Left lung (tissue), 10 donors: Measurements from ENCODE around the gene ARL13B. TPM values are rescaled to one million over a fixed set of nuclear protein-coding genes. Genes with fewer than 3 reads are reported as not detected.
"Not testable (repeated sequence)": the region's sequence is repeated elsewhere in the genome, so short reads cannot be mapped to it uniquely, and the experiment has no call there.

Experiments
- ATAC-seq: fragments of 200-7000 bp; cut with Tn5 transposase; one replicate; pipeline ENCODE4 v1.9.1; 2020; ENCODE audit warnings: moderate library complexity
- DNase-seq, 4 donors: peaks; one replicate each; pipeline ENCODE4 v3.0.0-alpha.2; 2013 to 2020
- H3K27ac ChIP-seq, 2 donors: fragments of 200-600 bp; sonication (generic) in 1 of 2; one replicate each; pipeline versions ENCODE4 v1.5.0 to v1.8.0; 2020 to 2021
- H3K27me3 ChIP-seq, 2 donors: fragments of 200-600 bp; sonication (generic) in 1 of 2; one replicate each; pipeline versions ENCODE4 v1.5.0 to v1.8.0; 2020 to 2021
- H3K36me3 ChIP-seq, 2 donors: fragments of 200-600 bp; sonication (generic) in 1 of 2; one replicate each; pipeline versions ENCODE4 v1.5.0 to v1.8.0; 2020 to 2021
- H3K4me1 ChIP-seq, 2 donors: fragments of 200-600 bp; one replicate each; pipeline ENCODE4 v1.8.0; 2021
- H3K4me3 ChIP-seq, 2 donors: fragments of 200-600 bp; sonication (generic) in 1 of 2; one replicate each; pipeline versions ENCODE4 v1.5.0 to v1.8.0; 2020 to 2021; ENCODE audit warnings: mild to moderate bottlenecking in 1 of 2
- H3K9me3 ChIP-seq, 2 donors: fragments of 200-600 bp; sonication (generic) in 1 of 2; one replicate each; pipeline versions ENCODE4 v1.5.0 to v1.8.0; 2020 to 2021
- CTCF ChIP-seq, 2 donors: fragments of 200-600 bp; sonication (generic) in 1 of 2; IDR thresholded peaks; one replicate each; pipeline versions ENCODE4 v1.5.0 to v1.8.0; 2021; ENCODE audit warnings: antibody characterized with exemption in 2 of 2
- intact Hi-C, 2 donors: fragments of 100-400 bp; cut with DNase I; formaldehyde crosslinking; loops; one replicate each; pipeline versions ENCODE4 v1.11.2 to v1.14.2; 2022
- polyA plus RNA-seq, 6 donors: library from polyadenylated mRNA; unstranded; fragments of 120-200 nt; gene quantifications; one replicate each; pipeline ENCODE4 v1.2.1, GENCODE V29; 2013; ENCODE audit not compliant: insufficient read length in 6 of 6
- total RNA-seq, 2 donors: library from RNA; stranded (reverse); fragmentation: NEBNext Ultra II Directional; extraction: Animal tissue kit (Norgen Biotek cat#: 25700); gene quantifications; one replicate each; pipeline ENCODE4 v1.2.1, GENCODE V29; 2021
- donor health status: DM: no; HTN: yes; CAD: no.
- donor health status: DM: no; HTN: no; CAD: no.

The ARL13B gene
- total and polyA plus RNA-seq, 8 donors = 13.9 to 25.2 (median 16.5) TPM

- TF ChIP-seq CTCF (IDR thresholded peaks at IDR 0.05) = no peak
- H3K27ac ChIP-seq = no peak overlapping the region
- no peaks in the 10 kb centered on the region for H3K4me1 ChIP-seq
Observed at GRCh38 chr3:94024385-94024784, 44.4 kb downstream of the ARL13B start.

GRCh38 chr3:94026623-94027022, 46.7 kb downstream of the ARL13B start:
- DNase-seq (no peak), ATAC-seq (no peak)
- no peaks in the 10 kb centered on the region for H3K4me1 ChIP-seq
- peak overlapping the region in 1 of 2 donors; percentile 26 for H3K4me3 ChIP-seq
- TF ChIP-seq CTCF (IDR thresholded peaks at IDR 0.05) = no peak
- H3K27me3 ChIP-seq = no peaks in the 10 kb centered on the region
- H3K9me3 ChIP-seq = no peaks in the 10 kb centered on the region
- peak overlapping the region in 1 of 2 donors; percentile 29 for H3K27ac ChIP-seq
- intact Hi-C loops = no loop called here
- H3K36me3 ChIP-seq = no peaks in the 10 kb centered on the region

More at GRCh38 chr3:94024385-94024784, 44.4 kb downstream of the ARL13B start:
- no peak for DNase-seq
- H3K27me3 ChIP-seq = no peaks in the 10 kb centered on the region
- no peaks in the 10 kb centered on the region for H3K9me3 ChIP-seq
- H3K36me3 ChIP-seq = no peaks in the 10 kb centered on the region
- intact Hi-C loops = no loop called here
- no peak overlapping the region for H3K4me3 ChIP-seq
- no peak for ATAC-seq

GRCh38 chr3:94028093-94028837, 48.3 kb downstream of the ARL13B start, which contains the start of gene STX19:
Gene STX19 (minus strand): TSS chr3:94028597. CDS start chr3:94015269, 13,328 bp downstream.
- intact Hi-C loops = no loop called here
- Histone ChIP-seq H3K36me3 (no peaks in the 10 kb centered on the region), H3K4me1 (no peaks in the 10 kb centered on the region), H3K9me3 (no peaks in the 10 kb centered on the region), H3K27ac (peak within 1 kb of the TSS in 1 of 2 donors; percentile 61), H3K27me3 (no peaks in the 10 kb centered on the region), H3K4me3 (peak within 1 kb of the TSS; percentile 7 to 26)
- DNase-seq = peak in 2 of 4 donors; percentile 41 to 81
- peak; percentile 80 for ATAC-seq
- TF ChIP-seq CTCF (IDR thresholded peaks at IDR 0.05) = no peak

- Histone ChIP-seq H3K27me3 (no peaks in the 10 kb centered on the region), H3K9me3 (no peaks in the 10 kb centered on the region), H3K27ac (no peak overlapping the region), H3K4me3 (no peak overlapping the region), H3K4me1 (no peaks in the 10 kb centered on the region), H3K36me3 (no peaks in the 10 kb centered on the region)
- ATAC-seq = peak; percentile 34
- intact Hi-C loops = no loop called here
- peak; percentile 37 to 41 for TF ChIP-seq CTCF (IDR thresholded peaks at IDR 0.05)
- DNase-seq = no peak
Observed at GRCh38 chr3:94036909-94037507, 57.1 kb downstream of the ARL13B start.

GRCh38 chr3:94043285-94043684, 63.3 kb downstream of the ARL13B start:
- Histone ChIP-seq H3K4me3 (no peak overlapping the region), H3K27me3 (no peaks in the 10 kb centered on the region), H3K9me3 (peaks cover 0 to 1% of the 10 kb centered on the region in 2 donors), H3K36me3 (peaks cover 0 to 17% of the 10 kb centered on the region in 2 donors), H3K4me1 (no peaks in the 10 kb centered on the region), H3K27ac (no peak overlapping the region)
- intact Hi-C loops = no loop called here
- TF ChIP-seq CTCF (IDR thresholded peaks at IDR 0.05) = no peak
- ATAC-seq (no peak), DNase-seq (no peak)

GRCh38 chr3:94044100-94044936, 64.4 kb downstream of the ARL13B start:
- ATAC-seq, H3K9me3 ChIP-seq, H3K27me3 ChIP-seq, H3K4me3 ChIP-seq, intact Hi-C loops, DNase-seq, H3K4me1 ChIP-seq, H3K27ac ChIP-seq: not testable (repeated sequence)
- peaks cover 0 to 17% of the 10 kb centered on the region in 2 donors for H3K36me3 ChIP-seq
